Measurements from ENCODE around the gene PSAPL1.

PSAPL1 gene

GRCh38 chr4:7429601-7430078 is 5.1 kb downstream of the PSAPL1 start:
- no peak for DNase-seq

- no peak for DNase-seq
These were observed 5.7 kb downstream of the PSAPL1 start for GRCh38 chr4:7429069-7429416.

- no peak for DNase-seq
These were observed 6.3 kb downstream of the PSAPL1 start for GRCh38 chr4:7428261-7429068.

GRCh38 chr4:7427831-7428260 is 6.9 kb downstream of the PSAPL1 start:
- no peak for DNase-seq

- no peak for DNase-seq
These were observed 7.4 kb downstream of the PSAPL1 start for GRCh38 chr4:7427361-7427760.

- DNase-seq: no peak
These were observed 8.1 kb downstream of the PSAPL1 start for GRCh38 chr4:7426525-7427171.

- no peak for DNase-seq
These were observed 8.9 kb downstream of the PSAPL1 start for GRCh38 chr4:7425591-7426468.

- DNase-seq: no peak
These were observed 9.6 kb downstream of the PSAPL1 start for GRCh38 chr4:7425124-7425523.

- DNase-seq: no peak
These were observed 10.1 kb downstream of the PSAPL1 start for GRCh38 chr4:7424553-7425111.

GRCh38 chr4:7423801-7424552 is 10.8 kb downstream of the PSAPL1 start:
- no peak for DNase-seq

GRCh38 chr4:7423391-7423790 is 11.3 kb downstream of the PSAPL1 start:
- DNase-seq: no peak

GRCh38 chr4:7422898-7423180 is 11.9 kb downstream of the PSAPL1 start:
- no peak for DNase-seq

- no peak for DNase-seq
These were observed 12.4 kb downstream of the PSAPL1 start for GRCh38 chr4:7422151-7422897.

- DNase-seq: no peak
These were observed 13.2 kb downstream of the PSAPL1 start for GRCh38 chr4:7421356-7422150.

- DNase-seq: peak; percentile 66 to 80
These were observed 14.1 kb downstream of the PSAPL1 start for GRCh38 chr4:7420661-7421040.

- DNase-seq: peak in 1 of 2 experiments; percentile 59
These were observed 14.6 kb downstream of the PSAPL1 start for GRCh38 chr4:7419961-7420660.

- DNase-seq: no peak
These were observed 16.4 kb downstream of the PSAPL1 start for GRCh38 chr4:7418131-7418943.

GRCh38 chr4:7417639-7418038 is 17.1 kb downstream of the PSAPL1 start:
- DNase-seq: no peak

- no peak for DNase-seq
These were observed 17.8 kb downstream of the PSAPL1 start for GRCh38 chr4:7416745-7417432.
